Fibroblast of the aortic adventitia (primary cell): ENCODE measurements around the gene LMX1B. TPM values are rescaled to one million over a fixed set of nuclear protein-coding genes. Genes with fewer than 3 reads are reported as not detected.
"Not testable (repeated sequence)": the region's sequence is repeated elsewhere in the genome, so short reads cannot be mapped to it uniquely, and the experiment has no call there.

Source experiments
- DNase-seq: peaks from one replicate; pipeline ENCODE4 v3.0.0-alpha.2; 2010; ENCODE audit warnings: low read depth
- H3K4me3 ChIP-seq: 2 replicates; pipeline ENCODE4 v1.5.1; 2011; ENCODE audit warnings: low read depth, mild to moderate bottlenecking, control low read depth, low read length, moderate library complexity
- CTCF ChIP-seq: IDR thresholded peaks from 2 replicates; pipeline ENCODE4 v1.5.1; 2011; ENCODE audit warnings: mild to moderate bottlenecking, low read length, control low read depth, inconsistent platforms; ENCODE audit not compliant: insufficient read depth
- total RNA-seq: library from RNA; depleted of rRNA; stranded (reverse); fragments of >200 nt; gene quantifications from 2 replicates; pipeline ENCODE4 v1.2.3, GENCODE V29; 2012; ENCODE audit warnings: low replicate concordance

The LMX1B gene
- not detected in 2 replicates for total RNA-seq

DNA sequence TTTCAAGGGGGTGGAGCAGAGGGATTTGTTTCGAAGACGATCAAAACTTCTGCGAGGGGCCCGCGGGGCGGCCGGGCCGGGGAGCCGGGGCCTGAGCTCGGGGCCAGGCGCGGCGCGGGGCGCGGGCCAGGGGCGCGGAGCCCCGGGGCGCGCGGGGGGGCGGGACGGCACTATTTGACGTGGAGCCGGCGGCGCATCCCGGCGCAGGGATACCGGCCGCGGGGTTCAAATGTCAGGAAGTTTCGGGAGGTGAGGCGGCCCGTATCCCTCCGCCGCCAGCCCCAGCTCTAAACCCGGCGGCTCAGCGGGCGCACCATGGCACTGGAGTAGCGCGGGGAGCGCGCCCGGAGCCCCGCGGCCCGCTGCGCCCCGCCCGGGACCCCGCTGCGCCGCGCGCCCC, at the start of gene LMX1B:
LMX1B (plus strand) TSS at position 278 of the 400 bp plus-strand sequence. CDS start 522 bp downstream, outside the sequence.
- no peak for TF ChIP-seq CTCF
- no peak within 1 kb of the TSS for H3K4me3 ChIP-seq
- peak; percentile 40 for DNase-seq

- H3K4me3 ChIP-seq = no peak overlapping the region
- no peak for TF ChIP-seq CTCF
- DNase-seq = no peak
Measured at GRCh38 chr9:126564128-126564527, 49.6 kb upstream of the LMX1B start.

DNA sequence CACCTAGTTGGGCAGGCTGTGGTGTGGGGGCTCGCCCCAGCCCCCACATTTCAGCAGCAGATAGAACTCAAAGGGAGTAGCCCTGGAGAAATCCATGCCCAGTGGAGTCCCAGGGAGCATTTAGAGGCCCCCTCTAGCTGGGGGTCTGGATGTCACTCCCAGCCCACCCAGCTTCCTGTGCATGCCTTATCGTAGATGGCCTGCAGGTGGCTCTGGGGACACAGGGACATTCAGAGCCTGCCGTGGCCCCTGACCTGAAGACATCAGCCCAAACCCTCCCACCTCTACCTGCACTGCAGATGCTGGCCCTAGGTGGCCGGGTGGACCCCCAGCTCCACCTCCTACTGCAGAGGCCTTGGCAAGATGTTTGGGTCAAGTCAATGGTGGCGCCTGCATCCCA, 49.0 kb upstream of the LMX1B start:
- no peak overlapping the region for H3K4me3 ChIP-seq
- TF ChIP-seq CTCF = peak; percentile 10
- DNase-seq = no peak

- H3K4me3 ChIP-seq = no peak overlapping the region
- TF ChIP-seq CTCF = no peak
- DNase-seq = no peak
Measured at GRCh38 chr9:126565336-126566128, 48.2 kb upstream of the LMX1B start.

- no peak for TF ChIP-seq CTCF
- H3K4me3 ChIP-seq = no peak overlapping the region
- peak; percentile 22 for DNase-seq
Measured at GRCh38 chr9:126569036-126569435, 44.7 kb upstream of the LMX1B start.

- DNase-seq = no peak
- H3K4me3 ChIP-seq = no peak overlapping the region
- TF ChIP-seq CTCF = no peak
Measured at GRCh38 chr9:126578029-126578428, 35.7 kb upstream of the LMX1B start.

- H3K4me3 ChIP-seq, DNase-seq: not testable (repeated sequence)
Measured at GRCh38 chr9:126580319-126580718, 33.4 kb upstream of the LMX1B start.
